ENCODE data around the gene COPS9.

Gene COPS9

DNA sequence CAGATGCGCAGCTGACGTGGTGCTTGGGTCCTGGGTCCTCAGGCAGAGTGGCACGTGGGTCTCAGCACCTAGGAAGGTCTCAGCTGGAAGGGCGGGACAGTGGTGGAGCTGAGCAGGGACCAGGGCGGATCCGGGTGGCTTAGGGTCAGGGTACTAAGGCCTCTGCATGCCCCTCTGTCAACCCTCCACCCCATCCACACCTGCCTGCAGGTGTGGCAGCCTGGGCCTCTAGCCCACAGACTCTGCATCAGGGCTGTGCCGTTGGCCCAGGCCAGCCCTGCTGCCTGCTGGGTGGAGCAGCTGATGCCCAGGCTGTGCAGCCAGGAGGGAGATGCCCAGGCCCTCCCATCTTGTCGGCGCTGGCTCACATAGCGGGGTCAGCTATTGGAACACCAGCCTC, 28.9 kb upstream of the COPS9 start:
- Histone ChIP-seq H3K27me3 (no peaks in the 10 kb centered on the region), H3K9me3 (no peaks in the 10 kb centered on the region), H3K4me1 (ENCODE audit: control insufficient read depth in 1 of 2, insufficient read depth in 1 of 2, low read depth in 1 of 2, low read length in 1 of 2) (no peaks in the 10 kb centered on the region), H3K27ac (no peak overlapping the region), H3K4me3 (ENCODE audit: low read depth in 1 of 2, low read length in 1 of 2) (no peak overlapping the region), H3K36me3 (no peaks in the 10 kb centered on the region)
- TF ChIP-seq, protein P1, sequence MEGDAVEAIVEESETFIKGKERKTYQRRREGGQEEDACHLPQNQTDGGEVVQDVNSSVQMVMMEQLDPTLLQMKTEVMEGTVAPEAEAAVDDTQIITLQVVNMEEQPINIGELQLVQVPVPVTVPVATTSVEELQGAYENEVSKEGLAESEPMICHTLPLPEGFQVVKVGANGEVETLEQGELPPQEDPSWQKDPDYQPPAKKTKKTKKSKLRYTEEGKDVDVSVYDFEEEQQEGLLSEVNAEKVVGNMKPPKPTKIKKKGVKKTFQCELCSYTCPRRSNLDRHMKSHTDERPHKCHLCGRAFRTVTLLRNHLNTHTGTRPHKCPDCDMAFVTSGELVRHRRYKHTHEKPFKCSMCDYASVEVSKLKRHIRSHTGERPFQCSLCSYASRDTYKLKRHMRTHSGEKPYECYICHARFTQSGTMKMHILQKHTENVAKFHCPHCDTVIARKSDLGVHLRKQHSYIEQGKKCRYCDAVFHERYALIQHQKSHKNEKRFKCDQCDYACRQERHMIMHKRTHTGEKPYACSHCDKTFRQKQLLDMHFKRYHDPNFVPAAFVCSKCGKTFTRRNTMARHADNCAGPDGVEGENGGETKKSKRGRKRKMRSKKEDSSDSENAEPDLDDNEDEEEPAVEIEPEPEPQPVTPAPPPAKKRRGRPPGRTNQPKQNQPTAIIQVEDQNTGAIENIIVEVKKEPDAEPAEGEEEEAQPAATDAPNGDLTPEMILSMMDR (IDR thresholded peaks at IDR 0.05): no peak

DNA sequence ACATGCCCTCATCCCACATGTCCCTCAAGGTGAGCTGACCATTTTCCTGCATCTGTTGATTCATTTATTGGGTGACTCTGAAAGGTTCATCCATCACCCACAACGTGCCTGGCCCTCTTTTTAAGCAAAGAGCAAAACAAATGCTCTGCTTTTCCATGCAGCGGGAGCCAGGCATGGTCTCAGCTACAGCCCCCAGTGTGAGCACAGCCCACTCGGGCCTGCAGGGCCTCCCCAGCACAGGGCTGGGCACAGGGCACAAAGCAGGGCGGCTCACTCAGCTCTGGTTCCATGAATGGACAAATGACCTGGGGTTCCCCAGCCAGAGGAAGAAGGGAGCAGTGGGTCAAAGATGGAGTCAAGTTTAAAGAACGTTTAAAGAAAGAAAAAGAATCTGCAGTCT, 28.5 kb upstream of the COPS9 start:
- Histone ChIP-seq H3K27ac (no peak overlapping the region), H3K4me3 (ENCODE audit: low read depth in 1 of 2, low read length in 1 of 2) (no peak overlapping the region), H3K36me3 (no peaks in the 10 kb centered on the region), H3K27me3 (no peaks in the 10 kb centered on the region), H3K9me3 (no peaks in the 10 kb centered on the region), H3K4me1 (ENCODE audit: control insufficient read depth in 1 of 2, insufficient read depth in 1 of 2, low read depth in 1 of 2, low read length in 1 of 2) (no peaks in the 10 kb centered on the region)
- TF ChIP-seq, protein P1 (IDR thresholded peaks at IDR 0.05): no peak

DNA sequence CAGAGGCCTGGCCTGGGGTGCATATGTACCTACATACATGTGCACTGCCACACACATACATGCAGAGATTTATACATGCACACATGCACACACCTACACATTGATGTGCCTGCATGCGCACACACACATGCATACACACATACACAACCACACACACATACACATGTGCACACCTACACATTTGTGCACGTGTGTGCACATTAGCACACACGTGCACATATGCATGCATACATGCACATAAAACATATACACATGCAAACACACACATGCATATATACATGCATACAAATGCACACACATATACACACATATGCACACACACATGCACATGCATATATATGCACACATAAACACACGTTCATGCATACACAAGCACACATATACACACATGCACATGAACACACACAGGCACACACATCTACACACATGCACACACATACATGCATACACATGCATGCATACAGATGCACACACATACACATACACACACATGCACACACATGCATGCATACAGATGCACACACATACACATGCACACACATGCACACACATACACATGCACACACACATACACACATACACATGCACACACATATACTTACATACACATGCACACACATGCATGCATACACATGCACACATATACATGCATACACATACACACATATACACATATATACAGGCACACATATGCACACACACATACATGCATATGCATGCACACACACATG, 27.9 kb upstream of the COPS9 start:
- TF ChIP-seq, protein P1 (IDR thresholded peaks at IDR 0.05): no peak
- Histone ChIP-seq H3K4me3 (ENCODE audit: low read depth in 1 of 2, low read length in 1 of 2) (no peak overlapping the region), H3K4me1 (ENCODE audit: control insufficient read depth in 1 of 2, insufficient read depth in 1 of 2, low read depth in 1 of 2, low read length in 1 of 2) (no peaks in the 10 kb centered on the region), H3K9me3 (no peaks in the 10 kb centered on the region), H3K27me3 (no peaks in the 10 kb centered on the region), H3K36me3 (no peaks in the 10 kb centered on the region), H3K27ac (no peak overlapping the region)

DNA sequence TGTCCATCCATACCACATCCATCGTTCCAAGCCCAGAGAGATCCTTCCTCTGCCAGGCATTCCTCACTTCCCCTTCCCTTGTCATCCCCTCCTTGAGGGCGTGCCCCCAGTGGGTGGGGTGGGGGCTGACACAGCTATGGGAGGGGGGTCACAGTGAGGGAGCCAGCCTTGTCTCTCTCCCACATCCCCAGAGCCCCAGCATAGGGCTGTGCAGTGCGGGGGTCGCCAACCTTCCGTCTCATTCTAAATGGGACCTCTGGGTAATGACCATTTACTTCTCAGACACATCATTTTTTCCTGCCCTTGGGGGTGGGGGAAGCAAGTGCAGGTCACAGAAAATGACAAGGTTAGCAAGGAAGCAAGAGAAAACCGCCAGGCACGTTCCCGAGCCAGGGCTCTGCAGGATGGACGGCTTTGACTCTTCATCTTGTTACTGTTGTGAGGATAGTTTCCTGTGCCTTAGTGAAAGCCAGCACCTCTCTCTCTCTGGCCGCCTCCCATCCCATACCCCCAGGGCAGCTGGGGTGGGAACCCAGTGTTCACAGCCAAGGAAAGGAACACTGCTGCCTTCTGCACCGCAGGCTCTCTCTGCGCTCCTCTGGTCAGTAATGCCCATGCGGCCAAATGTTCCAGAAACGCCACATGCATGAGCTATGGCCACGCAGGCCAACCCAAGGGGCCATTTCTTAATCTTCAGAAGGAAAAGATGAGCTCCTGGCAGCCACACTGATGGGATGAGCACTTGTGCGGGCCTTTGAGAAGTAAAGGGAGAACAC, 27.0 kb upstream of the COPS9 start:
- Histone ChIP-seq H3K4me1 (ENCODE audit: control insufficient read depth in 1 of 2, insufficient read depth in 1 of 2, low read depth in 1 of 2, low read length in 1 of 2) (no peaks in the 10 kb centered on the region), H3K27me3 (no peaks in the 10 kb centered on the region), H3K36me3 (no peaks in the 10 kb centered on the region), H3K27ac (no peak overlapping the region), H3K9me3 (no peaks in the 10 kb centered on the region), H3K4me3 (ENCODE audit: low read depth in 1 of 2, low read length in 1 of 2) (no peak overlapping the region)
- TF ChIP-seq, protein P1 (IDR thresholded peaks at IDR 0.05): no peak

DNA sequence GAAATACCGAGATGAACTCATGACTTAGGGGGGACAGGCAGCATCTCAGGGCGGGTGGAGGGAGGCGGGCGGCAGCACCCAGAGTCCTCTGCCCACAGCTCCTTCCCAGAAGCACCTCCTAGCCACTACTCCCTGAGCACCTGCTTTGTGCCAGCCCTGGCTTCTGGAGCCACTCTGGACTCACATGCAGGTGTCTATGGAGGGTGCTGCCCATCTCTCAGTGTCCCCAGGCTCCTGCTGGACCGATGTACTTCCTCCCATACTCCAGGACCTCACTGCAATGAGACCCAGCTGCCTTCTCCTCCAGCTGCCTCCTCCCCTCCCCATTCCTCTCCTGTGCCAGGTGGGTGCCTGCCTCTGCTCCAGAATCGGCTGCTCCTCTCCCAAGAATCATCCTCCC, 26.4 kb upstream of the COPS9 start:
- no peaks in the 10 kb centered on the region for H3K36me3 ChIP-seq
- no peaks in the 10 kb centered on the region for H3K27me3 ChIP-seq
- H3K27ac ChIP-seq: no peak overlapping the region
- H3K4me3 ChIP-seq (ENCODE audit: low read depth in 1 of 2, low read length in 1 of 2): no peak overlapping the region
- no peaks in the 10 kb centered on the region for H3K9me3 ChIP-seq
- TF ChIP-seq, protein P1 (IDR thresholded peaks at IDR 0.05): no peak
- H3K4me1 ChIP-seq (ENCODE audit: control insufficient read depth in 1 of 2, insufficient read depth in 1 of 2, low read depth in 1 of 2, low read length in 1 of 2): no peaks in the 10 kb centered on the region
